Ovary (tissue), 9 donors: ENCODE measurements around the gene OPRL1. TPM values are rescaled to one million over a fixed set of nuclear protein-coding genes. Genes with fewer than 3 reads are reported as not detected.

Source experiments
- DNase-seq, 5 donors: peaks; one replicate each; pipeline ENCODE4 v3.0.0-alpha.2; 2019 to 2020
- H3K27ac ChIP-seq, 2 donors: fragments of 200-600 bp; one replicate each; pipeline versions ENCODE4 v1.5.1 to v1.8.0; 2019 to 2022
- H3K27me3 ChIP-seq: fragments of 200-600 bp; one replicate; pipeline ENCODE4 v1.8.0; 2022
- H3K36me3 ChIP-seq: fragments of 200-600 bp; sonication (generic); one replicate; pipeline ENCODE4 v1.5.1; 2019
- H3K4me1 ChIP-seq: one replicate; pipeline ENCODE4 v1.8.1; 2013; ENCODE audit warnings: mild to moderate bottlenecking, moderate library complexity; ENCODE audit not compliant: insufficient read depth
- H3K4me3 ChIP-seq: fragments of 200-600 bp; sonication (generic); one replicate; pipeline ENCODE4 v1.5.1; 2017
- H3K9me3 ChIP-seq, 2 donors: fragments of 200-600 bp in 1 of 2; sonication (generic) in 1 of 2; one replicate each; pipeline versions ENCODE4 v1.5.1 to v1.8.1; 2013 to 2019; ENCODE audit warnings: mild to moderate bottlenecking in 1 of 2, moderate library complexity in 1 of 2
- CTCF ChIP-seq, 3 donors: fragments of 450-650 bp in 2 of 3; fragments of 200-600 bp in 1 of 3; IDR thresholded peaks; one replicate each; pipeline versions ENCODE4 v1.5.1 to v1.8.0; 2016 to 2022; ENCODE audit warnings: antibody characterized with exemption in 3 of 3, mild to moderate bottlenecking in 1 of 3
- EP300 ChIP-seq: sonication (generic); formaldehyde crosslinking; IDR thresholded peaks from one replicate; pipeline ENCODE4 v1.6.1; 2017; ENCODE audit warnings: antibody characterized with exemption
- POLR2A ChIP-seq: fragments of 450-650 bp; IDR thresholded peaks from one replicate; pipeline ENCODE4 v1.6.1; 2017; ENCODE audit warnings: antibody characterized with exemption, mild to moderate bottlenecking, moderate library complexity
- WGBS, 3 donors: extraction: QIAGEN DNeasy Blood & Tissue Kit in 1 of 3; methylation state at CpG; one replicate each; pipeline versions ENCODE4 v1.1.5 to v1.1.7; 2013 to 2017; 5-methylcytosine and 5-hydroxymethylcytosine counted together
- intact Hi-C, 4 donors: fragments of 100-400 bp; cut with DNase I; formaldehyde crosslinking; loops; one replicate each; pipeline versions ENCODE4 v1.11.0 to v1.15.1; 2022 to 2023
- polyA plus RNA-seq, 2 donors: library from polyadenylated mRNA; stranded (reverse); fragments of 200-250 nt in 1 of 2; fragments of 350-450 nt in 1 of 2; fragmentation: Illumina TruSeq in 1 of 2; extraction: RNeasy Lipid Tissue Mini Kit (QIAGEN cat#74804) in 1 of 2; gene quantifications; one replicate each; pipeline ENCODE4 v1.2.3, GENCODE V29; 2013 to 2014
- total RNA-seq, 7 donors: library from RNA; depleted of rRNA in 2 of 7; stranded (reverse); fragments of >200 nt in 2 of 7; fragmentation: NEBNext Ultra II Directional in 3 of 7; extraction: Animal tissue kit (Norgen Biotek cat#: 25700) in 3 of 7; gene quantifications; one replicate each; pipeline versions ENCODE4 v1.1.0 to v1.2.4, GENCODE V29; 2016 to 2023
- donor health status: DM: no; HTN: no; CAD: no; lungs with moderate emphysema.
- donor health status: DM: no; HTN: no; CAD: no.
- donor health status: Bipolar disorder and iron deficiency.
- donor health status: DM: yes; HTN: yes; CAD: no.
- donor health status: DM: no; HTN: no; CAD: no.
- donor health status: DM: yes; HTN: yes; CAD: no.

The OPRL1 gene
- total and polyA plus RNA-seq, 9 donors = 0.12 to 0.80 (median 0.43) TPM

GRCh38 chr20:64073476-64074183 is 6.3 kb upstream of the OPRL1 start:
- no peak for TF ChIP-seq CTCF (IDR thresholded peaks at IDR 0.05)
- no peak for TF ChIP-seq POLR2A
- no peak for TF ChIP-seq EP300
- no peaks in the 10 kb centered on the region for H3K4me1 ChIP-seq
- 82 to 85% (median 83%) methylated on average over 33 to 37 of the region's 37 CpGs for WGBS, 3 donors
- no peaks in the 10 kb centered on the region for H3K36me3 ChIP-seq
- H3K27ac ChIP-seq = no peak overlapping the region
- intact Hi-C loops = no loop called here
- no peaks in the 10 kb centered on the region for H3K27me3 ChIP-seq
- no peaks in the 10 kb centered on the region for H3K9me3 ChIP-seq
- no peak overlapping the region for H3K4me3 ChIP-seq
- no peak for DNase-seq

- Histone ChIP-seq H3K9me3 (no peaks in the 10 kb centered on the region), H3K4me3 (no peak overlapping the region), H3K27me3 (no peaks in the 10 kb centered on the region), H3K36me3 (no peaks in the 10 kb centered on the region), H3K4me1 (no peaks in the 10 kb centered on the region), H3K27ac (no peak overlapping the region)
- intact Hi-C loops = no loop called here
- TF ChIP-seq CTCF (IDR thresholded peaks at IDR 0.05) (no peak), POLR2A (no peak), EP300 (no peak)
- DNase-seq = no peak
- 85 to 91% (median 86%) methylated on average over 28 of the region's 28 CpGs for WGBS, 3 donors
Measured at GRCh38 chr20:64074184-64074789, 5.6 kb upstream of the OPRL1 start.

- 86 to 89% (median 87%) methylated on average over 8 of the region's 8 CpGs for WGBS, 3 donors
- intact Hi-C loops = no loop called here
- no peaks in the 10 kb centered on the region for H3K36me3 ChIP-seq
Measured at GRCh38 chr20:64074963-64075362, 4.9 kb upstream of the OPRL1 start.

DNA sequence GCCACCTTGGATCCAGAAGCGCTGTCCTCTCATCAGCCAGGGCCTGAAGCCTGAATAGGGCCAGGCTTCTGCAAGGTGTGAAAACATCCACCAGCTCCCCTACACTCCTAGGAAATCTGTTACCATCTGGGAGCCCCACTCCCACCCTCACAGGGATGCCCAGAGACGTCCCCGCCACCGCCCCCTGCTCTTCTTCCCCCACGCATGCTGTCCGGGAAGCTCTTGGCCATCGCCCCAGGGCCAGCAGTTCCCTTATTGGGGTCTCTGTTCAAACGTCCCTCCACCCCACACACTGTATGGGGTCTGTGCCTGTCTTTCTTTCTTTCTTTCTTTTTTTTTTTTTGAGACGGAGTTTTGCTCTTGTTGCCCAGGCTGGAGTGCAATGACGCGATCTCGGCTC is 4.3 kb upstream of the OPRL1 start:
- TF ChIP-seq CTCF (IDR thresholded peaks at IDR 0.05) = no peak
- TF ChIP-seq POLR2A = no peak
- no peak for TF ChIP-seq EP300
- H3K4me3 ChIP-seq = no peak overlapping the region
- H3K4me1 ChIP-seq = no peaks in the 10 kb centered on the region
- 86 to 88% (median 87%) methylated on average over 12 of the region's 12 CpGs for WGBS, 3 donors
- H3K27me3 ChIP-seq = no peaks in the 10 kb centered on the region
- intact Hi-C loops = no loop called here
- no peaks in the 10 kb centered on the region for H3K9me3 ChIP-seq
- no peak for DNase-seq
- H3K36me3 ChIP-seq = no peaks in the 10 kb centered on the region
- H3K27ac ChIP-seq = no peak overlapping the region

More at GRCh38 chr20:64074963-64075362, 4.9 kb upstream of the OPRL1 start:
- H3K27me3 ChIP-seq = no peaks in the 10 kb centered on the region
- DNase-seq = no peak
- no peak overlapping the region for H3K27ac ChIP-seq
- H3K4me3 ChIP-seq = no peak overlapping the region
- H3K9me3 ChIP-seq = no peaks in the 10 kb centered on the region
- H3K4me1 ChIP-seq = no peaks in the 10 kb centered on the region
- TF ChIP-seq CTCF (IDR thresholded peaks at IDR 0.05) = no peak
- no peak for TF ChIP-seq POLR2A
- no peak for TF ChIP-seq EP300
